LNCaP clone FGC (cell line): ENCODE data around the gene DCUN1D1.

Experiments
- DNase-seq: peaks from one replicate; pipeline ENCODE4 v3.0.0-alpha.2; 2011; ENCODE audit warnings: low read depth
- H3K4me3 ChIP-seq: 2 replicates; pipeline ENCODE4 v1.5.1; 2011; ENCODE audit warnings: mild to moderate bottlenecking, low read depth, low read length, control low read depth
- CTCF ChIP-seq: IDR thresholded peaks from 2 replicates; pipeline ENCODE4 v1.5.1; 2012; ENCODE audit warnings: mild to moderate bottlenecking; ENCODE audit not compliant: control insufficient read depth, insufficient read depth; ENCODE audit errors: extremely low read depth

The DCUN1D1 gene

GRCh38 chr3:182973047-182973446 is 7.3 kb downstream of the DCUN1D1 start:
- H3K4me3 ChIP-seq: no peak overlapping the region
- no peak for TF ChIP-seq CTCF
- no peak for DNase-seq

- DNase-seq: no peak
- H3K4me3 ChIP-seq: no peak overlapping the region
- TF ChIP-seq CTCF: no peak
Measured at GRCh38 chr3:182972387-182972786, 8.0 kb downstream of the DCUN1D1 start.

GRCh38 chr3:182971637-182972036 is 8.7 kb downstream of the DCUN1D1 start:
- H3K4me3 ChIP-seq: no peak overlapping the region
- no peak for TF ChIP-seq CTCF
- no peak for DNase-seq

- no peak overlapping the region for H3K4me3 ChIP-seq
- no peak for DNase-seq
- no peak for TF ChIP-seq CTCF
Measured at GRCh38 chr3:182970811-182971418, 9.4 kb downstream of the DCUN1D1 start.

GRCh38 chr3:182969853-182970252 is 10.5 kb downstream of the DCUN1D1 start:
- no peak overlapping the region for H3K4me3 ChIP-seq
- DNase-seq: no peak
- TF ChIP-seq CTCF: no peak

GRCh38 chr3:182969277-182969676 is 11.1 kb downstream of the DCUN1D1 start:
- TF ChIP-seq CTCF: no peak
- DNase-seq: no peak
- no peak overlapping the region for H3K4me3 ChIP-seq

GRCh38 chr3:182967218-182968204 is 12.8 kb downstream of the DCUN1D1 start:
- no peak for TF ChIP-seq CTCF
- DNase-seq: peak; percentile 50
- H3K4me3 ChIP-seq: no peak overlapping the region
